ENCODE data around the gene ALPK3.

- TF ChIP-seq EZH2phosphoT487 (IDR thresholded peaks at IDR 0.05; ENCODE audit: unreplicated experiment) (no peak), EZH2 (IDR thresholded peaks at IDR 0.05; ENCODE audit: low read depth, unreplicated experiment) (no peak), CTCF (conservative IDR thresholded peaks at IDR 0.05; ENCODE audit: low read depth in 2 of 2) (no peak), CREB1 (CRISPR knock-in tag; IDR thresholded peaks at IDR 0.05; ENCODE audit: low read depth) (no peak), POLR2AphosphoS5 (IDR thresholded peaks at IDR 0.05; ENCODE audit: low read depth) (no peak), REST (IDR thresholded peaks at IDR 0.05; ENCODE audit: unreplicated experiment) (no peak), JUNB (IDR thresholded peaks at IDR 0.05; ENCODE audit: unreplicated experiment) (no peak), ETS1 (IDR thresholded peaks at IDR 0.05) (no peak), ZNF331 (CRISPR knock-in tag; IDR thresholded peaks at IDR 0.05; ENCODE audit: low read depth) (no peak), STAT1 (IDR thresholded peaks at IDR 0.05; ENCODE audit: unreplicated experiment) (no peak), ZNF114 (CRISPR knock-in tag; IDR thresholded peaks at IDR 0.05) (no peak)
These were observed 30.2 kb downstream of the ALPK3 start for GRCh38 chr15:84847382-84847781.

Measured in GM23338 (cell line).